Activated T-helper 9 cell treated with anti-CD3 and anti-CD28 coated beads, Interleukin-2, amount 50 U/mL, for 16 hours (primary cell): Measurements from ENCODE around the gene DENND1C.
"Not testable (repeated sequence)": the region's sequence is repeated elsewhere in the genome, so short reads cannot be mapped to it uniquely, and the experiment has no call there.

Experiments used
- DNase-seq: peaks from one replicate; pipeline ENCODE4 v3.0.0-alpha.2; 2020; ENCODE audit warnings: low read depth

Gene DENND1C

GRCh38 chr19:6455924-6456323 is 25.7 kb downstream of the DENND1C start:
- DNase-seq = no peak

GRCh38 chr19:6453951-6454565 is 27.5 kb downstream of the DENND1C start:
- no peak for DNase-seq

GRCh38 chr19:6452899-6453298 is 28.7 kb downstream of the DENND1C start:
- DNase-seq = no peak

- DNase-seq = no peak
These were observed 29.4 kb downstream of the DENND1C start for GRCh38 chr19:6452223-6452614.

DNA sequence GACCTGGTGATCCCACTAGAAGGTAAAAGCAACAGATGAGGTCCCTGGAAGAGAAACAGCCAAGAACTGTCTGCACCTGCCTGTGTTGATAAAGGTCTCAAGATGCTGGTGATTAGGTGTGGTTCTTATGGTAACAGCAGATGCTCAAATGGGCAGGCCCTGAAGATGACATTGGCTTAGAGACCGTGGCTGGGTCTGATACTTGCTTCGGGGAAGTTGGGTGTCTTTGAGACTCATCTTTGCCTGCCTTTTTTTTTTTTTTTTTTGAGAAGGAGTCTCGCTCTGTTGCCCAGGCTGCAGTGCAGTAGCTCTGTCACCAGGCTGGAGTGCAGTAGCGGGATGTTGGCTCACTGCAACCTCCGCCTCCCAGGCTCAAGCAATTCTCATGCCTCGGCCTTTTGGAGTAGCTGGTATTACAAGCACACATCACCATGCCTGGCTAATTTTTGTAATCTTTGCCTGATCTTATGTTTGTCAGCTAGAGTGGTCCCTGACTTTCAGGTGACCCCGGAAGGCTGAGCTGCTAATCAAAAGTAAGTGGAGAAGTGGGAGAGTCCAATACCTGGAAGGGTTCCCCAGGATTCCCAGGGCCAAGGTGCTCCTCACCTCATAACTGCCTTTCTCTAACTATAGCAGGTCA is 29.9 kb downstream of the DENND1C start:
- DNase-seq = no peak

DNA sequence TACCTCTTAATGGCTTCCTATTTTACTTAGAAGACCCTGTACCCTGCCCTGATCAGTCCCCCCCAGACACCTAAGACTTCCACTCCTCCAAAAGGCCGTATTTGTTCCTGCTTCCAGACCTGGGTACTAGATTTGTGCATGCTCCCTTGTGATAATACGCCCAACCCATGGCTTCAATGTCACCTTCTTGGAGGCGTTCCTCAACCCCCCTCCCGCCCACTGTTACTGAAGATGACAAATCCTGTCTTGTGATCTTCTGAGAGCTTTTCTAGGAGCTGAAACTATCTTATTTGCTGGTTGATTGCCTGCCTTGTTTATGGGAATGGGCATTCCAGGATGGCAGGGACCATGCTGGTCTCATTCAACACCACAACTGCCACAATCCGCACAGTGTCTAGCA is 31.4 kb downstream of the DENND1C start:
- no peak for DNase-seq

DNA sequence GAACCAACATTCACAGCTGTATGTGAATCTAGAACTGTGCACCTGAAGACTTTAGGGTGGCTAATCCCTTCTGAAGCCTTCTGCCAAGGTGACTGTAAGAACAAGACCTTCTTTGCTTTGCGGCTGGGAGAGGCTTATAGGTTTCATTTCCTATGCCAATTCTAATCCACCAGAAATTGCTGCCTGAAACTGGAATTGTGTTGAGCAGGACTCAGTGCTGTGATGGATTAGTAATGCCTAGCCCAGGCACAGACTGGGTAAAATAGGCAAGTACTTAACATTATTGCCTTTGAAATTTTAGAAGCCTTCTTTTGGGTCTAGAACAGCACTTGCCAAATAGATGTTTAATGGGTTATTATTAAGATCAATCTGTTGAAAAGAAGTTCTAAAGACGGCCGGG is 33.5 kb downstream of the DENND1C start:
- no peak for DNase-seq

GRCh38 chr19:6446452-6446851 is 35.1 kb downstream of the DENND1C start:
- no peak for DNase-seq

DNA sequence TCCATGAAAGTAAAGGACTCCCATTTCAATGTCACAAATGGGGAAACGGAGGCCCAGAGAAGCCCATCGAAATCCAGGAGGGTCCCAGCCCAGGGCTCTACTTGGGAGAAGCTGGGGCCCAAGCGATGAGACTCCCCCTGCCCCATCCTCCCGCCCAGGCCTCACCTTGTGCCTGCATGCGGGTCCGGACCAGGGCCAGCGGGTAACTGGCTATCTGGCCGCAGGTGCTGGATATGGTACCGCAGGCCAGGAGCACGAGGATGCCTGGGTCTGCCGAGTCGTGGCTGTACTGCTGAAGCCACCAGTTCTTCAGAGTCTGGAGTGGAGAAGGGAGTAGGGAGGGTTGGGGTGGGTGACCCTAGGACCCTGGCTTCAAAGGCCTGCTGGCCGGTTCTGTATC is 37.6 kb downstream of the DENND1C start:
- DNase-seq = no peak

DNA sequence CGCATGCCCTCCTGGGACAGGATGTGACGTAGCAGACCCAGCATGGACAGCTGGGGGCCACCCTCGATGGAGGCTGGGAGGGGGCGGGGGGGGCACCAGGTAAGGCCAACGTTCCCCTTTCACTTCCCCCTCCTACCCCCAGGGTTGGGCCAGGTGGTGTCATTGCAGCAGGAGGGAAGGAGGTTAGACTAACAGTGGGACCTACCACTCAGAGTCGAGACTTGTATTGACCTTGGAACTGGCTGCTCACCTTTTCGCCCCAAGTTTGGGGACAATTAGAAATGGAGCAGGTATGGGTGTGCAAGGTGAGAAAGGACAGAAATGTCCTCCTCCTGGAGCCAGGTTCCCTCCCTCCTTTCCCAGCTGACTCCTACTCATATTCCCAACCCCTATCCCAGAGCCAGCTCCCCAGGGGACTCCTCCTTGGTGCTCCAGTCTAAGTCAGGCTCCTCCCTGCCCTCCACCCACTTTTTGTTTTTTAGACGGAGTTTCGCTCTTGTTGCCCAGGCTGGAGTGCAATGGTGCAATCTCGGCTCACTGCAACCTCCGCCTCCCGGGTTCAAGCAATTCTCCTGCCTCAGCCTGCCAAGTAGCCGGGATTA is 39.4 kb downstream of the DENND1C start:
- no peak for DNase-seq

DNA sequence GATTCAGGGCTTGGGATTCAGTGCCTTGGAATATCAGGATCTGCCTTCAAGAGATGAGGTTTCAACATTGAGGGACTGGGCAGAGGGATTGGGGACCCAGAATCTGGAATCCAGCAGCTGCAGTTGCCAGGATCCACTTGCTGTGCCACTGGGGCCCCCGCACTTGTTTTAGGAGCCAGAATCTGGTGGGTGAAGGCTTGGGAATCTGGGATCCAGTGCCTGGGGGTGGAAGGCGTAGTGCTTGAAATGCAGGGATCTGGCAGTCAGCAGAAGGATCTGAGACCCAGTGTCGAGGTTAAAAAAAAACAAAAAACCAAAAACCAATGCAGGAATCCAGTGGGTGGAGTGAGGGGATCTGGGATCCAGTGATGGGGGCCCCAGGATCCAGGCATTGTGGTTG is 40.7 kb downstream of the DENND1C start:
- DNase-seq = no peak

- no peak for DNase-seq
These were observed 41.8 kb downstream of the DENND1C start for GRCh38 chr19:6439743-6440142.

DNA sequence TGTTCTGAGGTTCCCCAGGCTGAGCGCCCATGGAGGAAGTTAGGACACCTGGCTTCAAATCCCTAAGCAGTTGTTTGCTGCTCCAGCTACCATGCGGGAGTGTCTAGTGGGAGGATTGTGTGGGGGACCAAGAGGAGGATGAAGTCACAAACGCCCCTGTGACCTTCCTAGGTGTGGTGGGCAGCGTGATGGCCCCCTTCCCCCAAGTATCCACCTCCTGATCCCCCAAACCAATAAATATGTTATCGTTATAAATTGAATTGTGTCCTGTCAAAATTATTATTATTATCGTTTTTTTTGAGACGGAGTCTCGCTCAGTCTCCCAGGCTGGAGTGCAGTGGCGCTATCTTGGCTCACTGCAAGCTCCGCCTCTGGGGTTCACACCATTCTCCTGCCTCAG is 47.9 kb downstream of the DENND1C start, which contains the start of gene SLC25A41:
SLC25A41 (minus strand) TSS at position 101 of the 400 bp plus-strand sequence; CDS start at position 31, 70 bp downstream.
- DNase-seq = no peak

GRCh38 chr19:6433165-6433564 is 48.4 kb downstream of the DENND1C start:
- DNase-seq = no peak

DNA sequence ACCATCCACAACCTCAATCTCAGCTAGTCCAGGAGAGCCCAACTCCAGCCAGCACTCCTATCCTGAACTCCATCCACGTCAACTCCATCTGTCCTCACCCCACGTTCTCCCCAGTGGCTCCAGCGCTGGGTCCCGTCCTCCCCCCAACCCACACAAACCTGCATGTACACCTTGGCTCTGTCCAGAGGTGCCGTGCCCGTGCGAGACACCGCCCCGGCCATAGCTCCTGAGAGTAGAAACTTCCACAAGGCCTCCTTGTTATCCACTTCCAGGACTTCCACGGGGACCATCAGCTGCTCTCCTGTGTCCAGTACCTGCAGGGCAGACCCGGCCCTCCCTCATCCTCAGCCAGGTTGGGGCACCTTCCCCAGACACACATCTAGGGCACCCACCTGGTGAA is 49.7 kb downstream of the DENND1C start:
- no peak for DNase-seq

DNA sequence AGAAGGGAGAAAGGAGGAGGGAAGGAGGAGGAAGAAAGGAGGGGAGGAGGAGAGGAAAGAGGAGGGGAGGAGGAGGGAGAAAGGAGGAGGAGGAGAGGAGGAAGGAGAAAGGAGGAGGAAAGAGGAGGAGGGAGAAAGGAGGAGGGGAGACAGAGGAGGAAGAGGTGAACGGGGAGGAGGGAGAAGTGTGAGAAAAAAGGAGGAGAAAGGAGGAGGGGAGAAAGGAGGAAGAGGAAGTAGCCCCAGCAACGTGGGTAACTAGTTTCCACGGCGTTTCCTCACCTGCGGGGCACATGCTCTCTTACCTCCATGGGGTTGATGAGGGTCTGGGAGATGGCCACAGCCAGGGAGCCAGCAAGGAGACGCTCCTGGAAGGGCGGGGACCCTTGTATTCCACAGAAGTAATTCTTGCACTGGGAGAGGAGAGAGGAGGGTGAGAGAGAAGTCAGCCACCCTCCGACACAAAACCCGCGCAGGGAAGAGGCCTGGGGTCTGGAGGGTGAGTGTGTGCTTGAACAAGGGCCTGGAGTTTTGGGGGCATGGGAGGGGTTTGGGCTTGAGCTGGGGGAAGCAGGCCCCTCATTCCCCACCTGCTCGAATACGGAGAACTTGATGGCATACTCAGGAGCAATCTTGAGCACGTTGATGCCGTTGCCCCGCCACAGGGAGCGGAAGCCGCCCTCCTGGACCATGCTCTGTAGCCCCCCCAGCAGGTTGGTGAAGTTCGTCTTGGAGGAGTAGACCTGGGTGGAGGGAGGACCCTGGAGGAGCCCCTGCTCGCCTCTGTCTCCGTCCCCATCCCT is 52.0 kb downstream of the DENND1C start:
- no peak for DNase-seq

- not testable (repeated sequence) for DNase-seq
These were observed 52.7 kb downstream of the DENND1C start for GRCh38 chr19:6428692-6429418.

DNA sequence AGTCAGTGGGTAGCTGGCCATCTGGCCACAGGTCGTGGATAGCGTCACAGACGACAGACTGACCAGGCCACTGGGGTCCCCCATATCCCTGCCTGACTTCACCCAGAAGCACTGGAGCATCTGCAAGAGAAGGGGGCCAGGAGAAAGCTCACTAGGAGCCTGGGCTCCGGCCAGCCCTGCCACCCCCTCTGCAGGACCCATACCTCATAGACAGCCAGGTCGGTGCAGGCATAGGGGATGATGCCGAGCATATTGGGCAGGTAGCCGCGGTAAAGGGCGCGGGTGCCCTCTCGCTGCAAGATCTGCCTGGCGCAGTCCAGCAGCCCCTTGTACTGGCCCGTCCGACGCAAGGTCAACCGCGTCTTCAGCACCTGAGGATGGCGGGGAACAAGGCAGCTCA is 54.5 kb downstream of the DENND1C start:
- DNase-seq = no peak

DNA sequence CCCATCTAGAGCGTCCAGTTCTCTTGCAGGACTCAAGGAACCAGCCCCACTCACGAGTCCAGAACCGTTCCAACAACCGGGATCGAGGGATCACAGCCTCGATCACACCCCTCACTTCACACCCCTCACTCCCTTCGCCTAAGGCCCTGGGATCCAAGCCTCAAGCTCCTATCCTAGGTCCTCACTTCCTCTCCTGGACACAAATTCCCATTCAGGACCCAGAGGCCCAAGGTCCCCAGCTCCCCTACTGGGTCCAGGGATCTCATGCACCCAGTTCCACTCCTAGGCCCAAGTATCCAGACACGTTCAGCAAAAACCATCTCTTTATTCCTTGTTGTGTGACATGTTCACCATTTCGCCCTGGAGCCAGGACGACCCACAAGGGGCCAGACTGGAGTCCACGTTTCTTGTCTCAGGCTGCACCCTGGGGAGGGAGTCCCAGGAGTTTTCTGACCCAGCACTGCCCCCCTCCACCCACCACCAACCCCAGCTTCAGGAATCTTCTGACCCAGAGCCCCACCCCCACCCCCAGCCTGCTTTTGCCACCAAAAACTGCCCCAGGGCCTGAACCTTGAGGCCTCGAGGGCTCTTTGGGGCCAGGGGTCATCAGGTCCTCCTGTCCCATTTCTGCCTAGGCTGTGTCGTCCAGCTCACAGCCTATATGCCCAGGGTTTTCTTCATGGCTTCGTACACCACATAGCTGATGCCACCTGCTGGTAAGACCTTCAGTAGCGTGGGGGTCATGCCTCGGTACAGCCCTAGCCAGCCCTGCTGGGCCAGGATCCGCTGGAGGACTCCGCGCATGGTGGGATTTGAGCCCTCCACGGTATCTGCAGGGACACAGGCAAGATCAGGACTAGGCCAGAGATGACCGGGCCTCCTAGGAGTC is 55.6 kb downstream of the DENND1C start:
- DNase-seq = no peak

GRCh38 chr19:6424939-6425731 is 56.5 kb downstream of the DENND1C start:
- peak; percentile 98 for DNase-seq
